K562 (cell line): ENCODE data around the gene ING4. TPM values are rescaled to one million over a fixed set of nuclear protein-coding genes. Genes with fewer than 3 reads are reported as not detected.

ENCODE experiments used
- ATF6 ChIP-seq: sonication (generic); formaldehyde crosslinking; IDR thresholded peaks from 2 replicates; pipeline ENCODE4 v1.4.0; 2020; ENCODE audit warnings: mild to moderate bottlenecking, missing genetic modification reagents
- CBFA2T2 ChIP-seq: fragments of 450-650 bp; conservative IDR thresholded peaks from 2 replicates; pipeline ENCODE4 v1.6.1; 2017; ENCODE audit warnings: mild to moderate bottlenecking
- CHD1 ChIP-seq: fragments of 200-600 bp; sonication (generic); IDR thresholded peaks from one replicate; pipeline ENCODE4 v1.6.1; 2012; ENCODE audit warnings: mild to moderate bottlenecking, moderate library complexity, low read length, inconsistent platforms
- ELF4 ChIP-seq: fragments of 450-650 bp; formaldehyde crosslinking; IDR thresholded peaks from 2 replicates; pipeline ENCODE4 v1.4.0; 2022; ENCODE audit warnings: missing genetic modification characterization
- FIP1L1 ChIP-seq: fragments of 200-400 bp; formaldehyde crosslinking; IDR thresholded peaks from 2 replicates; pipeline ENCODE4 v1.6.1; 2018; ENCODE audit warnings: mild to moderate bottlenecking, low read depth, low read length; ENCODE audit not compliant: poor library complexity, severe bottlenecking
- GTF2A2 ChIP-seq: IDR thresholded peaks from 2 replicates; pipeline ENCODE4 v1.6.1; 2016; ENCODE audit warnings: mild to moderate bottlenecking, missing genetic modification characterization, missing compliant biosample characterization
- HBP1 ChIP-seq: fragments of 450-650 bp; formaldehyde crosslinking; IDR thresholded peaks from 2 replicates; pipeline ENCODE4 v1.4.0; 2022; ENCODE audit warnings: missing genetic modification characterization
- MCM7 ChIP-seq, 2 experiments: fragments of 450-650 bp; IDR thresholded peaks; 2 replicates each; pipeline ENCODE4 v1.6.1; 2016 to 2018
- MECOM ChIP-seq: fragments of 250-450 bp; sonication (Bioruptor Pico); IDR thresholded peaks from 2 replicates; pipeline ENCODE4 v1.8.0; 2022; ENCODE audit warnings: inconsistent platforms
- MTA2 ChIP-seq: fragments of 450-650 bp; IDR thresholded peaks from 2 replicates; pipeline ENCODE4 v1.6.1; 2016; ENCODE audit warnings: low read depth
- NEUROD1 ChIP-seq: fragments of 150-350 bp; IDR thresholded peaks from 2 replicates; pipeline ENCODE4 v1.6.1; 2014; ENCODE audit warnings: borderline replicate concordance, low read length, low read depth; ENCODE audit not compliant: partially characterized antibody
- NR4A1 ChIP-seq, 2 experiments: fragments of 250-450 bp in 1 of 2; fragments of 450-650 bp in 1 of 2; sonication (Bioruptor Pico) in 1 of 2; IDR thresholded peaks; 2 replicates each; pipeline versions ENCODE4 v1.4.0 to v1.6.1; 2016 to 2020; ENCODE audit warnings: mild to moderate bottlenecking in 2 of 2, missing compliant biosample characterization in 1 of 2, missing genetic modification characterization in 1 of 2, moderate library complexity in 1 of 2
- PPARD ChIP-seq: fragments of 250-450 bp; sonication (Bioruptor Pico); IDR thresholded peaks from 2 replicates; pipeline ENCODE4 v1.8.0; 2022; ENCODE audit warnings: inconsistent platforms, mild to moderate bottlenecking, moderate library complexity
- STAG1 ChIP-seq: sonication (generic); formaldehyde crosslinking; IDR thresholded peaks from 2 replicates; pipeline ENCODE4 v1.5.0; 2020; ENCODE audit warnings: missing genetic modification reagents, borderline replicate concordance
- TGIF2 ChIP-seq: sonication (generic); formaldehyde crosslinking; IDR thresholded peaks from 2 replicates; pipeline ENCODE4 v1.8.1; 2022; ENCODE audit warnings: mild to moderate bottlenecking, missing genetic modification reagents, moderate library complexity
- U2AF2 ChIP-seq: fragments of 200-400 bp; formaldehyde crosslinking; optimal IDR thresholded peaks from 2 replicates; pipeline ENCODE3; 2017; ENCODE audit warnings: low read depth, mild to moderate bottlenecking, low read length
- ZFP36 ChIP-seq: fragments of 150-350 bp; IDR thresholded peaks from 2 replicates; pipeline ENCODE4 v1.6.1; 2018; ENCODE audit warnings: low read length, low read depth; ENCODE audit not compliant: partially characterized antibody
- ZNF41 ChIP-seq: fragments of 250-450 bp; sonication (Bioruptor Pico); conservative IDR thresholded peaks from 2 replicates; pipeline ENCODE4 v1.4.0; 2020; ENCODE audit warnings: mild to moderate bottlenecking
- polyA plus RNA-seq, 8 experiments: library from polyadenylated mRNA; depleted of rRNA in 4 of 8; stranded (reverse) in 5 of 8; unstranded in 3 of 8; fragments of >200 nt; fragmentation: Nextera tagmentation in 2 of 8; fragmentation: Illumina TruSeq in 1 of 8; extraction: Ambion mirVana in 2 of 8; extraction: Trizol in 1 of 8; gene quantifications; 2 replicates each; pipeline versions ENCODE4 v1.2.1 to v1.2.3, GENCODE V29; 2011 to 2014; ENCODE audit warnings: inconsistent platforms in 1 of 8, missing spikeins in 1 of 8
- total RNA-seq, 7 experiments: library from RNA; depleted of rRNA in 6 of 7; stranded (reverse); fragments of >200 nt in 6 of 7; fragmentation: Illumina TruSeq in 2 of 7; extraction: Trizol in 2 of 7; gene quantifications; 2 replicates each; pipeline versions ENCODE4 v1.2.1 to v1.2.3, GENCODE V29; 2011 to 2021; ENCODE audit warnings: low replicate concordance in 1 of 7
- TF ChIP-seq, protein P1 (sequence below): sonication (generic); formaldehyde crosslinking; IDR thresholded peaks from 2 replicates; pipeline ENCODE4 v1.5.0; 2020; ENCODE audit warnings: missing genetic modification reagents
- TF ChIP-seq, protein P2 (sequence below): fragments of 450-650 bp; IDR thresholded peaks from 2 replicates; pipeline ENCODE4 v1.7.1; 2018; ENCODE audit warnings: mild to moderate bottlenecking, low read depth; ENCODE audit not compliant: partially characterized antibody
- TF ChIP-seq, protein P3 (sequence below): sonication (generic); formaldehyde crosslinking; IDR thresholded peaks from 2 replicates; pipeline ENCODE4 v1.8.0; 2022; ENCODE audit warnings: missing genetic modification reagents, mild to moderate bottlenecking, moderate library complexity, borderline replicate concordance

Gene ING4
- total and polyA plus RNA-seq, 9 of the 15 experiments (the other 6 are each of a cell fraction or from before 2014, with no cell fraction given), result 6.6 to 30.2 (median 15.7) TPM

DNA sequence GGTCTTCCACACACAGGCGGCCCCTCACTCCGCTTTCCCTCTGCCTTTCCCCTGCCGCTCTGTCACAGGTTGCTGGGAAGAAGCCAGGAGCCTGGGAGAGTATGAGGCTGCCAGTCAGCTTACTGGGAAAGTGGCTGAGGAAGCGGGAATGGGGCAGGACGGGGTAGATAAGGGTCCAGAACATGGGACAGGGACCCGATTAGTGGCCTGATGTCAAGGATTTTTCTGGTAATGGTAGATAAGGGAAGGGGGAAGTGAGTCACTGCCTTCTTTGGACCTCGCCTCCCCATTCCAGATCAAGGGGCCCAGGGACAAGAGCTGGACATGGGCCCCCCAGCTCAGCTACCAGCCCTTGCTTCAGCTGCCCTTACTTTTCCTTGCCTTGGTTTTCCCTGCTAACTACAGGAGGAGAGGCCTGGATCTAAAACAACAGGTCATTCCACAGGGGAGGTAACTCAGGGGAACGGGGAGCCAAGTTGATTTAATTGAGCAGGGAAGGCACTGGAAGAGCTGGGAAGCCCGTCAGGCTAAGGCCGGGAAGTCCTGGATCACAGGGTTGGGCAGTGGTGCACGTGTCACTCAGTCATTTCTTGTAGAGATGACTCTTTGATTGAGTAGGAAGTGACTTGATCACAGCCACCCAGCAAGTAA lies 23.6 kb downstream of the ING4 start (continued):
- TF ChIP-seq, protein P1, sequence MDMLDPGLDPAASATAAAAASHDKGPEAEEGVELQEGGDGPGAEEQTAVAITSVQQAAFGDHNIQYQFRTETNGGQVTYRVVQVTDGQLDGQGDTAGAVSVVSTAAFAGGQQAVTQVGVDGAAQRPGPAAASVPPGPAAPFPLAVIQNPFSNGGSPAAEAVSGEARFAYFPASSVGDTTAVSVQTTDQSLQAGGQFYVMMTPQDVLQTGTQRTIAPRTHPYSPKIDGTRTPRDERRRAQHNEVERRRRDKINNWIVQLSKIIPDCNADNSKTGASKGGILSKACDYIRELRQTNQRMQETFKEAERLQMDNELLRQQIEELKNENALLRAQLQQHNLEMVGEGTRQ (CRISPR knock-in tag), result no peak
- TF ChIP-seq MCM7 (IDR thresholded peaks at IDR 0.05) (no peak), NR4A1 (CRISPR knock-in tag; IDR thresholded peaks at IDR 0.05) (no peak), NR4A1 (tag; IDR thresholded peaks at IDR 0.05) (no peak), GTF2A2 (tag) (no peak), MTA2 (peak; percentile 89), ZNF41 (CRISPR knock-in tag) (no peak), CBFA2T2 (peak; percentile 93), HBP1 (CRISPR knock-in tag) (0 out of 2 replicates have a peak, but pooled peaks have one; percentile 2), FIP1L1 (no peak), PPARD (CRISPR knock-in tag) (no peak), CHD1 (no peak), ELF4 (CRISPR knock-in tag) (no peak), STAG1 (no peak), ATF6 (CRISPR knock-in tag) (no peak), ZFP36 (no peak), MECOM (CRISPR knock-in tag) (no peak), U2AF2 (no peak), TGIF2 (CRISPR knock-in tag) (no peak), NEUROD1 (peak; percentile 77)
- TF ChIP-seq, protein P2, sequence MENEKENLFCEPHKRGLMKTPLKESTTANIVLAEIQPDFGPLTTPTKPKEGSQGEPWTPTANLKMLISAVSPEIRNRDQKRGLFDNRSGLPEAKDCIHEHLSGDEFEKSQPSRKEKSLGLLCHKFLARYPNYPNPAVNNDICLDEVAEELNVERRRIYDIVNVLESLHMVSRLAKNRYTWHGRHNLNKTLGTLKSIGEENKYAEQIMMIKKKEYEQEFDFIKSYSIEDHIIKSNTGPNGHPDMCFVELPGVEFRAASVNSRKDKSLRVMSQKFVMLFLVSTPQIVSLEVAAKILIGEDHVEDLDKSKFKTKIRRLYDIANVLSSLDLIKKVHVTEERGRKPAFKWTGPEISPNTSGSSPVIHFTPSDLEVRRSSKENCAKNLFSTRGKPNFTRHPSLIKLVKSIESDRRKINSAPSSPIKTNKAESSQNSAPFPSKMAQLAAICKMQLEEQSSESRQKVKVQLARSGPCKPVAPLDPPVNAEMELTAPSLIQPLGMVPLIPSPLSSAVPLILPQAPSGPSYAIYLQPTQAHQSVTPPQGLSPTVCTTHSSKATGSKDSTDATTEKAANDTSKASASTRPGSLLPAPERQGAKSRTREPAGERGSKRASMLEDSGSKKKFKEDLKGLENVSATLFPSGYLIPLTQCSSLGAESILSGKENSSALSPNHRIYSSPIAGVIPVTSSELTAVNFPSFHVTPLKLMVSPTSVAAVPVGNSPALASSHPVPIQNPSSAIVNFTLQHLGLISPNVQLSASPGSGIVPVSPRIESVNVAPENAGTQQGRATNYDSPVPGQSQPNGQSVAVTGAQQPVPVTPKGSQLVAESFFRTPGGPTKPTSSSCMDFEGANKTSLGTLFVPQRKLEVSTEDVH, result no peak
- TF ChIP-seq, protein P3, sequence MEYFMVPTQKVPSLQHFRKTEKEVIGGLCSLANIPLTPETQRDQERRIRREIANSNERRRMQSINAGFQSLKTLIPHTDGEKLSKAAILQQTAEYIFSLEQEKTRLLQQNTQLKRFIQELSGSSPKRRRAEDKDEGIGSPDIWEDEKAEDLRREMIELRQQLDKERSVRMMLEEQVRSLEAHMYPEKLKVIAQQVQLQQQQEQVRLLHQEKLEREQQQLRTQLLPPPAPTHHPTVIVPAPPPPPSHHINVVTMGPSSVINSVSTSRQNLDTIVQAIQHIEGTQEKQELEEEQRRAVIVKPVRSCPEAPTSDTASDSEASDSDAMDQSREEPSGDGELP (CRISPR knock-in tag), result peak; percentile 39; the same call in 1 of the 2 replicates
